SW480 (cell line): ENCODE results near the gene TAAR5.
"Not testable (repeated sequence)": the region's sequence is repeated elsewhere in the genome, so short reads cannot be mapped to it uniquely, and the experiment has no call there.

ENCODE experiments used
- DNase-seq: peaks from one replicate; pipeline ENCODE4 v3.0.0-alpha.2; 2016; ENCODE audit warnings: low spot score

TAAR5 gene

DNA sequence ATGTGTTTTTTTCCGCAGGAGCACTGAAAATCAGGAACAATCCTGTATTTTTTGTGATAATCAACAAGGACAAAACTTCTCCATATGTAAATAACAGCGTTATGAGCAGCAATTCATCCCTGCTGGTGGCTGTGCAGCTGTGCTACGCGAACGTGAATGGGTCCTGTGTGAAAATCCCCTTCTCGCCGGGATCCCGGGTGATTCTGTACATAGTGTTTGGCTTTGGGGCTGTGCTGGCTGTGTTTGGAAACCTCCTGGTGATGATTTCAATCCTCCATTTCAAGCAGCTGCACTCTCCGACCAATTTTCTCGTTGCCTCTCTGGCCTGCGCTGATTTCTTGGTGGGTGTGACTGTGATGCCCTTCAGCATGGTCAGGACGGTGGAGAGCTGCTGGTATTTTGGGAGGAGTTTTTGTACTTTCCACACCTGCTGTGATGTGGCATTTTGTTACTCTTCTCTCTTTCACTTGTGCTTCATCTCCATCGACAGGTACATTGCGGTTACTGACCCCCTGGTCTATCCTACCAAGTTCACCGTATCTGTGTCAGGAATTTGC, 19.2 kb downstream of the TAAR5 start, which contains the start of gene TAAR6:
Gene TAAR6 (plus strand): TSS at position 102 of the 557 bp plus-strand sequence. CDS start 0 bp downstream, at position 102.
- DNase-seq = no peak

- DNase-seq = no peak
These were observed 20.4 kb downstream of the TAAR5 start for GRCh38 chr6:132569170-132569569.

GRCh38 chr6:132568611-132569010, 20.9 kb downstream of the TAAR5 start:
- DNase-seq = no peak

- no peak for DNase-seq
These were observed 22.0 kb downstream of the TAAR5 start for GRCh38 chr6:132567566-132567965.

DNA sequence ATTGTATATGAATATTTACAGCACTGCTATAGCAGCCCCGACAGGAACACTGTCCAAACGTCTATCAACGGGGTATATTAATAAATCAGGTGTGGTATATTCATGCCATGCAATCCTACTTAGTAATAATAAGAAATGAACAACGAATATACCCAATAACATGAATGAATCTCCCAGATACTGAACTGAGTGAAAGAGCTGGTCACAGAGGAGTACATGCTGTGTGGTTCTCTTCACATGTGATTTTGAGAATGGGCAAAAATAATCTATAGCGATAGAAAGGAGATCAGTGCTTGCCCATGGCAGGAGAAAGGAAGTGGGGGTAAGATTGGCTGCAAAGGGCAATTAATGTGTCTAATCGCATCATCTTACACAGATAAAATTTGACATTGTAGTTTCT, 23.1 kb downstream of the TAAR5 start:
- DNase-seq = no peak

- DNase-seq = not testable (repeated sequence)
These were observed 29.5 kb downstream of the TAAR5 start for GRCh38 chr6:132560087-132560486.

DNA sequence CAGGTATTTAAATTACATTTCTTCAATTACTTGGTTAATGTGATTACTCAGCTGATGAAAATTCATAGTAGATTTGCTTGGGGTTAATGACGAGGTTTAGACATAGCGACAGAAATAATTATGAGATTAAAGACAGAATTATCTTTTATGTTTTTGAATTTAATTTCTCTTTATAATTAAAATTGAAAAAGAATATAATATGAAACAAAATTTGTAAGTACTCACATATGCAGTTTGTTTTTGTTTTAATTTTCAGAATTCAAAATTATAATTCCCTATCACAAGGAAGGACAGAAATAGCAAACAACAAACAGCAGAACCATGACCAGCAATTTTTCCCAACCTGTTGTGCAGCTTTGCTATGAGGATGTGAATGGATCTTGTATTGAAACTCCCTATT, 37.2 kb downstream of the TAAR5 start, which contains the start of gene TAAR8:
Gene TAAR8 (plus strand): TSS at position 301 of the 400 bp plus-strand sequence. CDS start 21 bp downstream, at position 322.
- no peak for DNase-seq

- no peak for DNase-seq
These were observed 38.3 kb downstream of the TAAR5 start for GRCh38 chr6:132551214-132551613.

GRCh38 chr6:132548746-132549463, 40.6 kb downstream of the TAAR5 start:
- no peak for DNase-seq

- DNase-seq = no peak
These were observed 44.7 kb downstream of the TAAR5 start for GRCh38 chr6:132544826-132545225.
